RWPE2 (cell line): Measurements from ENCODE around the gene ITGAX.

Experiments used
- ATAC-seq: fragments of 200-7000 bp; cut with Tn5 transposase; 3 replicates; pipeline ENCODE4 v1.9.1; 2021; ENCODE audit warnings: low read depth
- DNase-seq: peaks from one replicate; pipeline ENCODE4 v3.0.0-alpha.2; 2020; ENCODE audit warnings: low spot score
- H3K27ac ChIP-seq: fragments of 450-650 bp; 2 replicates; pipeline ENCODE4 v1.5.1; 2017; ENCODE audit warnings: mild to moderate bottlenecking; ENCODE audit not compliant: poor library complexity, severe bottlenecking
- H3K27me3 ChIP-seq: fragments of 250-450 bp; sonication (Bioruptor Pico); 2 replicates; pipeline ENCODE4 v1.5.1; 2021; ENCODE audit warnings: mild to moderate bottlenecking, moderate library complexity; ENCODE audit not compliant: insufficient read depth, poor library complexity, severe bottlenecking
- H3K36me3 ChIP-seq: fragments of 250-450 bp; sonication (Bioruptor Pico); 2 replicates; pipeline ENCODE4 v1.5.1; 2020; ENCODE audit warnings: low read depth, mild to moderate bottlenecking, moderate library complexity
- H3K4me1 ChIP-seq: fragments of 250-450 bp; sonication (Bioruptor Pico); 2 replicates; pipeline ENCODE4 v1.5.1; 2021; ENCODE audit warnings: mild to moderate bottlenecking, moderate library complexity; ENCODE audit not compliant: insufficient read depth, poor library complexity, severe bottlenecking
- H3K4me3 ChIP-seq: fragments of 250-450 bp; sonication (Bioruptor Pico); 2 replicates; pipeline ENCODE4 v1.5.1; 2021; ENCODE audit warnings: mild to moderate bottlenecking, moderate library complexity; ENCODE audit not compliant: severe bottlenecking
- H3K9me3 ChIP-seq: fragments of 250-450 bp; sonication (Bioruptor Pico); 2 replicates; pipeline ENCODE4 v1.5.1; 2021; ENCODE audit warnings: mild to moderate bottlenecking, moderate library complexity; ENCODE audit not compliant: severe bottlenecking
- TF ChIP-seq, protein P1 (sequence below): fragments of 450-650 bp; IDR thresholded peaks from one replicate; pipeline ENCODE4 v1.5.1; 2017; ENCODE audit warnings: mild to moderate bottlenecking, moderate library complexity; ENCODE audit not compliant: poor library complexity, severe bottlenecking

ITGAX gene

DNA sequence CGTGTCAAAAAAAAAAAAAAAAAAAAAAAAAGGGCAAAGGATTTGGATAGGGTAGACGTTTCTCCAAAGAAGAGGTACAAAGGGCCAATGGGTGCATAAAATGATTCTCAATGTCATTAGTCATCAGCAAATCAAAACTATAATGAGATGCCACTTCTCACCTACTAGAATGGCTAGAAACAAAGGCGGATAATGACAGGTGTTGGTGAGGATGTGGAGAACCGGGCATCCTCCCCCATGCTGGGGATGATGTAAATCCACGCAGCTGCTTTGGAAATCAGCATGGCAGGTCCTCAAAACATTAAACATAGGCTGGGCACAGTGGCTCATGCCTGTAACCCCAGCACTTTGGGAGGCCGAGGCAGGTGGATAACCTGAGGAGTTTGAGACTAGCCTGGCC, 9.4 kb downstream of the ITGAX start:
- Histone ChIP-seq H3K27me3 (no peaks in the 10 kb centered on the region), H3K4me1 (no peaks in the 10 kb centered on the region), H3K27ac (no peak overlapping the region), H3K9me3 (no peaks in the 10 kb centered on the region), H3K4me3 (no peak overlapping the region), H3K36me3 (no peaks in the 10 kb centered on the region)
- TF ChIP-seq, protein P1, sequence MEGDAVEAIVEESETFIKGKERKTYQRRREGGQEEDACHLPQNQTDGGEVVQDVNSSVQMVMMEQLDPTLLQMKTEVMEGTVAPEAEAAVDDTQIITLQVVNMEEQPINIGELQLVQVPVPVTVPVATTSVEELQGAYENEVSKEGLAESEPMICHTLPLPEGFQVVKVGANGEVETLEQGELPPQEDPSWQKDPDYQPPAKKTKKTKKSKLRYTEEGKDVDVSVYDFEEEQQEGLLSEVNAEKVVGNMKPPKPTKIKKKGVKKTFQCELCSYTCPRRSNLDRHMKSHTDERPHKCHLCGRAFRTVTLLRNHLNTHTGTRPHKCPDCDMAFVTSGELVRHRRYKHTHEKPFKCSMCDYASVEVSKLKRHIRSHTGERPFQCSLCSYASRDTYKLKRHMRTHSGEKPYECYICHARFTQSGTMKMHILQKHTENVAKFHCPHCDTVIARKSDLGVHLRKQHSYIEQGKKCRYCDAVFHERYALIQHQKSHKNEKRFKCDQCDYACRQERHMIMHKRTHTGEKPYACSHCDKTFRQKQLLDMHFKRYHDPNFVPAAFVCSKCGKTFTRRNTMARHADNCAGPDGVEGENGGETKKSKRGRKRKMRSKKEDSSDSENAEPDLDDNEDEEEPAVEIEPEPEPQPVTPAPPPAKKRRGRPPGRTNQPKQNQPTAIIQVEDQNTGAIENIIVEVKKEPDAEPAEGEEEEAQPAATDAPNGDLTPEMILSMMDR, result no peak
- DNase-seq, result peak; percentile 1
- no peak for ATAC-seq

DNA sequence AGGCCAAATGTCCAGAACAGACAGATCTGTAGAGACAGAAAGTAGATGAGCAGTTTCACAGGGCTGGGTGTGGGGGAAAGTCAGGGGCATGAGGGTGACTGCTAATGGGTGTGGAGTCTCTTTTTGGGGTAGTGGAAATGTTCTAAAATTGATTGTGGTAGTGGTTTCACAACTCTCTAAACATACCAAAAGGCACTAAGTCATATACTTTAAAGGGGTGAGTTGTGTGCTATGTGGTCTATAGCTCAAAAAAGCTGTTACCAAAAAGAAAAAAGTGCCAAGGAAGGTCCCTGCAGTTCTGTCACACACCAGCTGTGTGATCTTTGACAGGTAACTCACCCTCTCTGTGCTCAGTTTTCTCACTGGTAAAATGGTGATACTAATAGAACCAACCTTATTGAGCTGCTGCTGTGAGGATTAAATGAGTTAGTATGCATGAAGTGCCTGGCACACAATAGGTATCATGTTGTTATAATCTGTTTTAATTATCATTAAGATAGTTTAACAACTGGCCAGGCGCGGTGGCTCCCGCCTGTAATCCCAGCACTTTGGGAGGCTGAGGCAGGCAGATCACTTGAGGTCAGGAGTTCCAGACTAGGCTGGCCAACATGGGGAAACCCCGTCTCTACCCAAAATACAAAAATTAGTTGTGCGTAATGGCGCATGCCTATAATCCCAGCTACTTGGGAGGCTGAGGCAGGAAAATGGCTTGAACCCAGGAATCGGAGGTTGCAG, 10.3 kb downstream of the ITGAX start:
- Histone ChIP-seq H3K9me3 (no peaks in the 10 kb centered on the region), H3K27ac (no peak overlapping the region), H3K36me3 (no peaks in the 10 kb centered on the region), H3K27me3 (no peaks in the 10 kb centered on the region), H3K4me1 (no peaks in the 10 kb centered on the region), H3K4me3 (no peak overlapping the region)
- TF ChIP-seq, protein P1, result no peak
- peak; percentile 0 for DNase-seq
- no peak for ATAC-seq

DNA sequence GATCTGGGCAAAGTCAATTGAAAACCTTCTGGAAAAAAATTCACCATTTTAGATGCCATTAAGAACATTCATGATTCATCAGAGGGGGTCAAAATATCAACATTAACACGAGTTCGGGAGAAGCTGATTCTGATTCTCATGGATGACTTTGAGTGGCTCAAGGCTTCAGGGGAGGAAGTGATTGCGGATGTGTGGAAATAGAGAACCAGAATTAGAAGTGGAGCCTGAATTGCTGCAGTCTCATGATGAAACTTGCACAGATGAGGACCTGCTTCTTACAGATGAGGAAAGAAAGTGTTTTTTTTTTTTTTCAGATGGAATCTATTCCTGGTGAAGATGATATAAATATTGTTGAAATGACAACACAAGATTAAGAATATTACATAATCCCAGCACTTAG, 12.9 kb downstream of the ITGAX start:
- DNase-seq, result no peak
- Histone ChIP-seq H3K27me3 (no peaks in the 10 kb centered on the region), H3K9me3 (no peaks in the 10 kb centered on the region), H3K27ac (no peak overlapping the region), H3K4me3 (no peak overlapping the region), H3K4me1 (no peaks in the 10 kb centered on the region), H3K36me3 (no peaks in the 10 kb centered on the region)
- ATAC-seq, result no peak
- TF ChIP-seq, protein P1, result no peak

DNA sequence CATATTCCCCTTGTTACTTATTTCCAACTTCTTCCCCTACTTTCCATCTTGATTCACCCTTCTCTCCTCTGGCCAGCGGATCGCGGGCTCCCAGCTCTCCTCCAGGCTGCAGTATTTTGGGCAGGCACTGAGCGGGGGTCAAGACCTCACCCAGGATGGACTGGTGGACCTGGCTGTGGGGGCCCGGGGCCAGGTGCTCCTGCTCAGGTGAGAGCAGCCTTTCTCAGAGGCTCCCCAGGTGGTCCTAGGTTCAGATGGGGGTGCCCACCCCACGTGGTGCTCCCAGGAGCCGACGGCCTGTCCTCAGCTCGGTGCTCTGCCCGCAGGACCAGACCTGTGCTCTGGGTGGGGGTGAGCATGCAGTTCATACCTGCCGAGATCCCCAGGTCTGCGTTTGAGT, 16.0 kb downstream of the ITGAX start:
- no peak overlapping the region for H3K4me3 ChIP-seq
- TF ChIP-seq, protein P1, result no peak

DNA sequence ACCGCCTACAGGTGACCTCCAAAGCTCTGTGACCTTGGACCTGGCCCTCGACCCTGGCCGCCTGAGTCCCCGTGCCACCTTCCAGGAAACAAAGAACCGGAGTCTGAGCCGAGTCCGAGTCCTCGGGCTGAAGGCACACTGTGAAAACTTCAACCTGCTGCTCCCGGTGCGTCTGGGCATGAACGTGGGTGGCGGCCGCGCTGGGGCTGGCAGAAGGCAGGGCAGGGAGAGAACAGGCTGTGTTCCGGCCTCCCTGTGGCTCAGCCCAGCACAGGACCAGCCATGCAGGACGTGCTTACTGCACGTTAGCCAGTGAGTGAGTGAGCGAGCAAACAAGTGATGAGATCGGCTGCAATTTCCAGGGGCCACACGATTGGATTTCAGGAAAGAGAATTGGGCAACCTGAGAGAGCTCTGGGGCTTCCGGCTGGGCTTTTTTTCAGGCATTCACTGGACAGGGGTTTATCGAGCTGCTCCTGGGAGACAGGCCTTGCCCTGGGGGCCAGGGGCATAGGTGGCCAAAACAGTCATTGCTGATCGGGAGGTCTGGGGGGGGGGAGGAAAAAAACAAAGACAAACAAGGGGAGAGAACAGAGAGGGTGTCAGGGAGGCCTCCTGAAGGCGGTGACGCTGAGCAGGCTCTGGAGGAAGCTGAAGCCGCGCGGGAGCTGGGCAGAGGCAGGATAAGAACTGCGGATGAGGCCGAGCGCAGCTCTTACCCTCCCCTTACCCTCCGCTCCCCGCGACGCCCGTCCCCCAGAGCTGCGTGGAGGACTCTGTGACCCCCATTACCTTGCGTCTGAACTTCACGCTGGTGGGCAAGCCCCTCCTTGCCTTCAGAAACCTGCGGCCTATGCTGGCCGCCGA, 16.9 kb downstream of the ITGAX start:
- TF ChIP-seq, protein P1, result no peak
- Histone ChIP-seq H3K36me3 (no peaks in the 10 kb centered on the region), H3K9me3 (no peaks in the 10 kb centered on the region), H3K4me3 (no peak overlapping the region), H3K4me1 (no peaks in the 10 kb centered on the region), H3K27me3 (no peaks in the 10 kb centered on the region), H3K27ac (no peak overlapping the region)
- ATAC-seq (no peak; the same call in 2 of the 3 replicates), DNase-seq (no peak)

More for the DNA sequence above, 16.0 kb downstream of the ITGAX start:
- DNase-seq, result no peak
- H3K9me3 ChIP-seq, result no peaks in the 10 kb centered on the region
- no peaks in the 10 kb centered on the region for H3K27me3 ChIP-seq
- ATAC-seq, result no peak
- H3K36me3 ChIP-seq, result no peaks in the 10 kb centered on the region
- no peaks in the 10 kb centered on the region for H3K4me1 ChIP-seq
- no peak overlapping the region for H3K27ac ChIP-seq
